Right ventricle myocardium inferior (tissue), 1 donor: Measurements from ENCODE around the gene TXNDC9. TPM values are rescaled to one million over a fixed set of nuclear protein-coding genes. Genes with fewer than 3 reads are reported as not detected.
"Not testable (repeated sequence)": the region's sequence is repeated elsewhere in the genome, so short reads cannot be mapped to it uniquely, and the experiment has no call there.

Source experiments
- ATAC-seq: fragments of 200-7000 bp; cut with Tn5 transposase; one replicate; pipeline ENCODE4 v1.9.1; 2020; ENCODE audit warnings: mild to moderate bottlenecking, moderate library complexity
- DNase-seq: peaks from one replicate; pipeline ENCODE4 v3.0.0; 2021; ENCODE audit errors: missing footprints
- intact Hi-C: fragments of 100-400 bp; cut with DNase I; formaldehyde crosslinking; loops from one replicate; pipeline ENCODE4 v1.11.0; 2022
- total RNA-seq: library from RNA; stranded (reverse); fragmentation: NEBNext Ultra II Directional; extraction: Animal tissue kit (Norgen Biotek cat#: 25700); gene quantifications from one replicate; pipeline ENCODE4 v1.2.1, GENCODE V29; 2021
- donor health status: DM: no; HTN: yes; CAD: no; lungs with severe emphysema.

Gene TXNDC9
- total RNA-seq, 1 donor from 2014 or later: 19.8 TPM

GRCh38 chr2:99338029-99338585, 2.0 kb upstream of the TXNDC9 start:
- intact Hi-C loops: loop anchor here (5.0 kb wide), 2 partner anchors 64 to 84 kb away; no protein-coding TSS in a partner anchor
- no peak for ATAC-seq
- no peak for DNase-seq

GRCh38 chr2:99337113-99338028, 1.2 kb upstream of the TXNDC9 start, which contains the start of gene EIF5B:
EIF5B (plus strand) TSS chr2:99337389; CDS start chr2:99337555, 166 bp downstream.
- DNase-seq: peak; percentile 98
- peak; percentile 93 for ATAC-seq
- intact Hi-C loops: loop anchor here (1.0 to 5.0 kb wide), 3 partner anchors 65 to 153 kb away; partner anchors contain the start of gene REV1

GRCh38 chr2:99336804-99337112, 625 bp upstream of the TXNDC9 start:
- intact Hi-C loops: loop anchor here (1.0 to 5.0 kb wide), 4 partner anchors 66 to 155 kb away; partner anchors contain the start of genes MITD1, MRPL30 and REV1
- ATAC-seq (peak; percentile 2), DNase-seq (no peak)

GRCh38 chr2:99325384-99325783, 10.7 kb downstream of the TXNDC9 start:
- intact Hi-C loops: no loop called here
- ATAC-seq (no peak), DNase-seq (no peak)

- ATAC-seq, intact Hi-C loops, DNase-seq: not testable (repeated sequence)
These were observed 18.3 kb downstream of the TXNDC9 start for GRCh38 chr2:99317873-99318200.

- ATAC-seq (no peak), DNase-seq (no peak)
- intact Hi-C loops: no loop called here
These were observed 18.8 kb downstream of the TXNDC9 start for GRCh38 chr2:99317161-99317872.

GRCh38 chr2:99301097-99301496, 35.0 kb downstream of the TXNDC9 start, which contains the start of gene LYG1:
LYG1 (minus strand) TSS chr2:99301197; CDS start chr2:99295670, 5,527 bp downstream.
- intact Hi-C loops, DNase-seq, ATAC-seq: not testable (repeated sequence)

- ATAC-seq (no peak), DNase-seq (no peak)
- intact Hi-C loops: no loop called here
These were observed 36.6 kb downstream of the TXNDC9 start for GRCh38 chr2:99299580-99299979.

- intact Hi-C loops: no loop called here
- DNase-seq (no peak), ATAC-seq (no peak)
These were observed 38.1 kb downstream of the TXNDC9 start for GRCh38 chr2:99297994-99298393.

- ATAC-seq: no peak
- intact Hi-C loops: no loop called here
- no peak for DNase-seq
These were observed 50.6 kb downstream of the TXNDC9 start for GRCh38 chr2:99285526-99285925.

- DNase-seq: no peak
- ATAC-seq: no peak
- intact Hi-C loops: no loop called here
These were observed 56.0 kb downstream of the TXNDC9 start for GRCh38 chr2:99279969-99280695.

- DNase-seq: no peak
- ATAC-seq: no peak
- intact Hi-C loops: no loop called here
These were observed 57.3 kb downstream of the TXNDC9 start for GRCh38 chr2:99278793-99279291.

GRCh38 chr2:99278195-99278765, 57.9 kb downstream of the TXNDC9 start:
- intact Hi-C loops, DNase-seq, ATAC-seq: not testable (repeated sequence)

- no peak for DNase-seq
- intact Hi-C loops: no loop called here
- no peak for ATAC-seq
These were observed 60.3 kb downstream of the TXNDC9 start for GRCh38 chr2:99275882-99276281.
